Measurements from ENCODE around the gene FMNL2. TPM values are rescaled to one million over a fixed set of nuclear protein-coding genes. Genes with fewer than 3 reads are reported as not detected.

The FMNL2 gene
- total RNA-seq, 1 experiment from 2014 or later, result 38.2 TPM

DNA sequence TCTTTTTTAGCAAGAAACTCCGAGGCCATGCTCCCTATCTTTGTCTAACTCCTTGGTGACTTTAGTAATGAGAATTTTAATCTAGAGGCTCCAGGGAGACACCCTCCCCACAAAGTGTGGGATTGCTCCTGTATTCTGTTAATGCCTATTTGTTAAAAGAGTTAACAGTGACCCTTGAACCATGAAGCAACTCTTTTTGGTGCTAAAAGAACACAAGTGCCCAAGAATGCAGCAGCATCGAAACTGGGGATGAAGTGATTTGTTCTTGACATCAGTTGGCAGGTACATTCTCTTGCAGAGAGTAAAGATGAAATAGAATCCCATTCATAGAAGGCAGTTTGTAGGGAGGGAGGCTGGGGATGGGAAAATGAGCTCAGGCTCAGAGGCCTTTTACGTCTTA, 50.0 kb downstream of the FMNL2 start:
- Mint-ChIP-seq H3K27ac (ENCODE audit: unreplicated experiment) (no peak overlapping the region), H3K4me1 (ENCODE audit: low read depth, unreplicated experiment) (peaks cover 30% of the 10 kb centered on the region), H3K4me3 (ENCODE audit: unreplicated experiment) (no peak overlapping the region), H3K27me3 (ENCODE audit: insufficient read depth, unreplicated experiment) (no peaks in the 10 kb centered on the region), H3K36me3 (ENCODE audit: insufficient read depth, unreplicated experiment) (no peaks in the 10 kb centered on the region), H3K9me3 (ENCODE audit: unreplicated experiment) (no peaks in the 10 kb centered on the region)
- no peaks in the 10 kb centered on the region; the same call in 1 of the 2 replicates for H3K36me3 ChIP-seq (ENCODE audit: control insufficient read depth, insufficient read depth, low read length)
- H3K9me3 ChIP-seq, result no peaks in the 10 kb centered on the region
- CTCF ChIA-PET, result no interaction called here
- H3K27me3 ChIP-seq (replicated peaks; ENCODE audit: control insufficient read depth, insufficient read depth, low read length), result no peaks in the 10 kb centered on the region
- H3K4me3 ChIP-seq (ENCODE audit: low read depth, low read length), result no peak overlapping the region
- H3K4me1 ChIP-seq, result peaks cover 12% of the 10 kb centered on the region
- POLR2A ChIA-PET, result no interaction called here
- BruUV-seq (replicated peaks), result no TSS peak
- intact Hi-C loops (cut with micrococcal nuclease; ENCODE audit: unreplicated experiment), result no loop called here
- no peak for DNase-seq
- no peak for TF ChIP-seq CTCF (IDR thresholded peaks at IDR 0.05; ENCODE audit: insufficient read depth in 1 of 2, low read depth in 1 of 2, low read length in 1 of 2, severe bottlenecking in 1 of 2, unreplicated experiment in 1 of 2)

DNA sequence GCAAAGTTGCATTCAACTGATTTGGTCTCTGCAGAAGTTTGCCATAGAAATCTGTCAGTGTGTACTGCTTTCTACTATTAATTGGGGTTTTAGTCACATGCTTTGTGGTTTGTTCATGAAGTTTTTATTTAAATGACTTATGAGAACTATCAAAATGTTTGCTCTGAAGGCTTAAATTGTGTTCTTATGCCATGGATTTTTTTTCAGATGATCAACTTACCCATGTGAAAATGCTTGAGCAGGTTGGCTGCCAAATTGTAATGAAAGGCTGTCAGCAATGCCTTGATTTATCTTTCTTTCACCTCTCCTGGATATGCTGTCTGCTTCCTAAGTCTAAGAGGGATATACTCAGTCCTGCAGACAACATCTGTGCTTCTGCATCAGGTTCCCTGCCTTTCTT, 50.7 kb downstream of the FMNL2 start:
- Mint-ChIP-seq H3K9me3 (ENCODE audit: unreplicated experiment) (no peaks in the 10 kb centered on the region), H3K4me1 (ENCODE audit: low read depth, unreplicated experiment) (peaks cover 30% of the 10 kb centered on the region), H3K27me3 (ENCODE audit: insufficient read depth, unreplicated experiment) (no peaks in the 10 kb centered on the region), H3K27ac (ENCODE audit: unreplicated experiment) (no peak overlapping the region), H3K36me3 (ENCODE audit: insufficient read depth, unreplicated experiment) (no peaks in the 10 kb centered on the region), H3K4me3 (ENCODE audit: unreplicated experiment) (no peak overlapping the region)
- Histone ChIP-seq H3K4me3 (ENCODE audit: low read depth, low read length) (no peak overlapping the region), H3K4me1 (peaks cover 12% of the 10 kb centered on the region), H3K27me3 (replicated peaks; ENCODE audit: control insufficient read depth, insufficient read depth, low read length) (no peaks in the 10 kb centered on the region), H3K9me3 (no peaks in the 10 kb centered on the region), H3K36me3 (ENCODE audit: control insufficient read depth, insufficient read depth, low read length) (no peaks in the 10 kb centered on the region; the same call in 1 of the 2 replicates)
- CTCF ChIA-PET, result no interaction called here
- DNase-seq, result no peak
- intact Hi-C loops (cut with micrococcal nuclease; ENCODE audit: unreplicated experiment), result no loop called here
- POLR2A ChIA-PET, result no interaction called here
- no TSS peak for BruUV-seq (replicated peaks)
- no peak for TF ChIP-seq CTCF (IDR thresholded peaks at IDR 0.05; ENCODE audit: insufficient read depth in 1 of 2, low read depth in 1 of 2, low read length in 1 of 2, severe bottlenecking in 1 of 2, unreplicated experiment in 1 of 2)

- TF ChIP-seq CTCF (IDR thresholded peaks at IDR 0.05; ENCODE audit: insufficient read depth in 1 of 2, low read depth in 1 of 2, low read length in 1 of 2, severe bottlenecking in 1 of 2, unreplicated experiment in 1 of 2), result no peak
- BruUV-seq (replicated peaks), result no TSS peak
- H3K27me3 ChIP-seq (replicated peaks; ENCODE audit: control insufficient read depth, insufficient read depth, low read length), result no peaks in the 10 kb centered on the region
- H3K4me3 ChIP-seq (ENCODE audit: low read depth, low read length), result no peak overlapping the region
- peaks cover 12% of the 10 kb centered on the region for H3K4me1 ChIP-seq
- Mint-ChIP-seq H3K9me3 (ENCODE audit: unreplicated experiment) (no peaks in the 10 kb centered on the region), H3K4me3 (ENCODE audit: unreplicated experiment) (no peak overlapping the region), H3K4me1 (ENCODE audit: low read depth, unreplicated experiment) (peaks cover 30% of the 10 kb centered on the region), H3K36me3 (ENCODE audit: insufficient read depth, unreplicated experiment) (no peaks in the 10 kb centered on the region), H3K27ac (ENCODE audit: unreplicated experiment) (no peak overlapping the region), H3K27me3 (ENCODE audit: insufficient read depth, unreplicated experiment) (no peaks in the 10 kb centered on the region)
- no peak for DNase-seq
- ChIA-PET POLR2A (no interaction called here), CTCF (no interaction called here)
- H3K36me3 ChIP-seq (ENCODE audit: control insufficient read depth, insufficient read depth, low read length), result no peaks in the 10 kb centered on the region; the same call in 1 of the 2 replicates
- no peaks in the 10 kb centered on the region for H3K9me3 ChIP-seq
- intact Hi-C loops (cut with micrococcal nuclease; ENCODE audit: unreplicated experiment), result no loop called here
Observed at GRCh38 chr2:152386266-152386665, 51.3 kb downstream of the FMNL2 start.
